ENCODE data around the gene DNMT1.

The DNMT1 gene

GRCh38 chr19:10189616-10190015 lies 5.1 kb downstream of the DNMT1 start:
- H3K4me1 ChIP-seq: peaks cover 0 to 21% (median 11%) of the 10 kb centered on the region in 4 donors
- intact Hi-C loops (cut with DNase I; ENCODE audit: low total_unique reads): loop anchor here (10.0 kb wide), 1 partner anchor 85 kb away; the partner anchor contains the start of genes ANGPTL6 and PPAN
- no peak for TF ChIP-seq CTCF (IDR thresholded peaks at IDR 0.05)
- no peaks in the 10 kb centered on the region for H3K27me3 ChIP-seq
- no peak overlapping the region for H3K27ac ChIP-seq
- no peaks in the 10 kb centered on the region for H3K9me3 ChIP-seq
- peaks cover 6 to 18% (median 7%) of the 10 kb centered on the region in 3 donors for H3K36me3 ChIP-seq
- H3K4me3 ChIP-seq: no peak overlapping the region
- no peak for DNase-seq

- H3K36me3 ChIP-seq: peaks cover 6 to 24% (median 7%) of the 10 kb centered on the region in 3 donors
- H3K4me3 ChIP-seq: no peak overlapping the region
- intact Hi-C loops (cut with DNase I; ENCODE audit: low total_unique reads): no loop called here
- no peak overlapping the region for H3K27ac ChIP-seq
- no peaks in the 10 kb centered on the region for H3K27me3 ChIP-seq
- no peaks in the 10 kb centered on the region for H3K9me3 ChIP-seq
- H3K4me1 ChIP-seq: peaks cover 0 to 16% (median 3%) of the 10 kb centered on the region in 4 donors
- TF ChIP-seq CTCF (IDR thresholded peaks at IDR 0.05): no peak
- DNase-seq: no peak
Observed at GRCh38 chr19:10187315-10187714, 7.4 kb downstream of the DNMT1 start.

- intact Hi-C loops (cut with DNase I; ENCODE audit: low total_unique reads): no loop called here
- H3K4me1 ChIP-seq: peaks cover 0 to 12% (median 0%) of the 10 kb centered on the region in 4 donors
- TF ChIP-seq CTCF (IDR thresholded peaks at IDR 0.05): no peak
- no peak overlapping the region for H3K4me3 ChIP-seq
- no peak overlapping the region for H3K27ac ChIP-seq
- no peaks in the 10 kb centered on the region for H3K9me3 ChIP-seq
- no peaks in the 10 kb centered on the region for H3K27me3 ChIP-seq
- peaks cover 24 to 45% (median 27%) of the 10 kb centered on the region in 3 donors for H3K36me3 ChIP-seq
- DNase-seq: no peak
Observed at GRCh38 chr19:10184636-10185035, 10.1 kb downstream of the DNMT1 start.

GRCh38 chr19:10183926-10184325 lies 10.8 kb downstream of the DNMT1 start:
- H3K36me3 ChIP-seq: peaks cover 28 to 52% (median 31%) of the 10 kb centered on the region in 3 donors
- no peaks in the 10 kb centered on the region for H3K9me3 ChIP-seq
- H3K4me1 ChIP-seq: peaks cover 0 to 12% (median 0%) of the 10 kb centered on the region in 4 donors
- DNase-seq: no peak
- TF ChIP-seq CTCF (IDR thresholded peaks at IDR 0.05): no peak
- no peaks in the 10 kb centered on the region for H3K27me3 ChIP-seq
- intact Hi-C loops (cut with DNase I; ENCODE audit: low total_unique reads): no loop called here
- H3K27ac ChIP-seq: no peak overlapping the region
- no peak overlapping the region for H3K4me3 ChIP-seq

- H3K36me3 ChIP-seq: peaks cover 28 to 63% (median 40%) of the 10 kb centered on the region in 3 donors
- H3K4me1 ChIP-seq: peaks cover 0 to 12% (median 0%) of the 10 kb centered on the region in 4 donors
Observed at GRCh38 chr19:10182847-10183246, 11.9 kb downstream of the DNMT1 start.

More at GRCh38 chr19:10182847-10183246, 11.9 kb downstream of the DNMT1 start:
- no peak for TF ChIP-seq CTCF (IDR thresholded peaks at IDR 0.05)
- no peaks in the 10 kb centered on the region for H3K27me3 ChIP-seq
- intact Hi-C loops (cut with DNase I; ENCODE audit: low total_unique reads): no loop called here
- no peak overlapping the region for H3K27ac ChIP-seq
- no peaks in the 10 kb centered on the region for H3K9me3 ChIP-seq
- DNase-seq: no peak
- no peak overlapping the region for H3K4me3 ChIP-seq

Measured in tibial artery (tissue), 4 donors.